Umbilical cord (tissue), 2 donors: ENCODE measurements around the gene ZSWIM3. TPM values are rescaled to one million over a fixed set of nuclear protein-coding genes. Genes with fewer than 3 reads are reported as not detected.
A peak's percentile ranks its signal among the peaks of the same experiment; 100 is the strongest.
"Not testable (repeated sequence)": the region's sequence is repeated elsewhere in the genome, so short reads cannot be mapped to it uniquely, and the experiment has no call there.

Experiments used
- DNase-seq: peaks from one replicate; pipeline ENCODE4 v3.0.0-alpha.2; 2015; ENCODE audit warnings: low spot score
- total RNA-seq: library from RNA; depleted of rRNA; stranded (reverse); fragments of >200 nt; gene quantifications from one replicate; pipeline ENCODE4 v1.2.3, GENCODE V29; 2014; ENCODE audit warnings: low replicate concordance; ENCODE audit not compliant: insufficient read depth

Gene ZSWIM3
- total RNA-seq, 1 donor from 2014 or later, result 7.7 TPM

GRCh38 chr20:45860560-45861220 lies 3.3 kb downstream of the ZSWIM3 start:
- DNase-seq, result no peak

- DNase-seq, result no peak
These were observed 4.0 kb downstream of the ZSWIM3 start for GRCh38 chr20:45861221-45862075.

GRCh38 chr20:45863543-45864470 lies 6.4 kb downstream of the ZSWIM3 start:
- DNase-seq, result no peak

GRCh38 chr20:45866454-45866853 lies 9.0 kb downstream of the ZSWIM3 start:
- DNase-seq, result no peak

DNA sequence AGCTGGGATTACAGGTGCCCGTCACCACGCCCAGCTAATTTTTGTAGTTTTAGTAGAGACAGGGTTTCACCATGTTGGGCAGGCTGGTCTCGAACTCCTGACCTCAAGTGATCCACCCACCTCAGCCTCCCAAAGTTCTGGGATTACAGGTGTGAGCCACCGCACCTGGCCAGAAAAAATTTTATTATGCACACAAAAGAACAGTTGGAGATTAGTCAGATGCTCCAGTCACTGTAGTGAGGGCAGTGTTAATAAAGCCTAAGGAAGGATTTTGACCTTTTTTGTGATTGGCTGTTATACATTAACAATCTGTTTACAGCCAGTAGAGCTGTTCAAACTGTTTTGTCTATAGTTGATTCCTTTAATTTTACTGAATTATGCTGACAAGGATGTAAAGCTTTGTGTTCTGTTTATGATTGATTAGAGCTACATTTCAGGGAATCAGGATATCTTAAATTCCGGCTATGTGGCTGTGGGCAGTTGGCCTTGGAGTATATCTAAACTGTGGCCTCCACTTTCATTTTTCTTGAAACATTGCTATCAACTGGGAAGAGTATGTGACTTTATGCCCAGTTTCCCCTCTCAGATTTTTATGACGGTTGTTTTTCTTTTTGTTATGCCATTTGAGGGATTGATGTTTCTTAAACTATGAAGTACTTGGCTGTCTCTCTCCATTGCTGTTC lies 9.9 kb downstream of the ZSWIM3 start:
- no peak for DNase-seq

- DNase-seq, result no peak
These were observed 10.4 kb downstream of the ZSWIM3 start for GRCh38 chr20:45867819-45868176.

DNA sequence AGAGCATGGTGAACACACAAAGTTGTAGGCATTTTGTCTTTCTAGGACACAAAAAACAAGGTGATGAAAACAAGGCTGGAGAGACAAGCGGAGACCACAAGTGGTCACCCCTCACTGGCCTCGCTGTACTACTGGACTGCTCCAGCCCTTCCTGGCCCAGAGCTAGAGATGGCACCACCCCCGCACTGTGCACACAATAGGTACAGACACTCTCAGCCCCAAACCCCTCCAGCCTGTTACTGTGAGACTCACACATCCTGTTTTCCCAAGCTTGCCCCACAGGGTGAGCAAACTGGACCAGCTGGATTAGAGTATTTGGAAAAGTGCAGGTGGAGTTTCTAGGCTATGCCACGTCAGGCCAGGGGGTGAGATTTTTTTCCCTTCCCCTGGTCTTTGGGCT lies 15.2 kb downstream of the ZSWIM3 start:
- no peak for DNase-seq

DNA sequence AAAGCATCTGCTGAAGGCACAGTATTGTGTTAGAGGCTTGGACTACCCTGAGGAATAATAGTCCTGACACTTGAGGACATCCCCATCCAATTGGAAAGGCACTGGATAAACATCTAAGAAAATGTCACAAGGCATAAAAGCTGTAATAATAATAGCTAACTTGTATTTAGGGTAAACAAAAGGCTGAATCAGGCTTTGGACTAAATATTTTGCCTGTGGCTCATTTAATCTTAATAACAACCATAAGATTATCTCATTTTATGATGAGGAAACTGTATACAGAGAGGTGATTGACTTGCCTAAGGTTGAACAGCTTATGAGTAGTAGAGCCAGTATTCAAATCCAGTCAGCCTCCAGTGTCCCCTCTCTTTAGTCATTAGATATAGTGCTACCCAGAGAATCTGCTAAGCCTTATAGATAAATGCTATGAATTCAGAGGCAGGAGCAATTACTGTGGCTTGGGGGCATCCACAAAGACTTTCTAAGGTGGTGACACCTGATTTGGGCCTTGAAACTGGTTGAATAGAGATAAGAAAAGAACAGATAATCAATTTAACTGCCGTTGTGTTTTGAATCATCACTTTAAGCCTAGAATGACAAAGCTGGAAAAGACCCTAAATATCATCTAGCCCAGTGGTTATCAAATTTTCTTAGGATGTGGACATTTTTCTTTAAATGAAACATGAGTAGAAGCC lies 16.1 kb downstream of the ZSWIM3 start:
- no peak for DNase-seq

DNA sequence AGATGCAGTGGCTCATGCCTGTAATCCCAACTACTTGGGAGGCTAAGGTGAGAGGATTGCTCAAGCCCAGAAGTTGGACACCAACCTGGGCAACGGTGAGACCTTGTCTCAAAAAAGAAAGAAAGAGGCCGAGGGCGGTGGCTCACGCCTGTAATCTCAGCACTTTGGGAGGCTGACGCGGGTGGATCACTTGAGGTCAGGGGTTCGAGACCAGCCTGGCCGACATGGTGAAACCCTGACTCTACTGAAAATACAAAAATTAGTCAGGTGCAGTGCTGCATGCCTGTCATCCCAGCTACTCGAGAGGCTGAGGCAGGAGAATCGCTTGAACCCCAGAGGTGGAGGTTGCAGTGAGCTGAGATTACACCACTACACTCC lies 16.7 kb downstream of the ZSWIM3 start:
- not testable (repeated sequence) for DNase-seq

- no peak for DNase-seq
These were observed 17.2 kb downstream of the ZSWIM3 start for GRCh38 chr20:45874576-45874975.

DNA sequence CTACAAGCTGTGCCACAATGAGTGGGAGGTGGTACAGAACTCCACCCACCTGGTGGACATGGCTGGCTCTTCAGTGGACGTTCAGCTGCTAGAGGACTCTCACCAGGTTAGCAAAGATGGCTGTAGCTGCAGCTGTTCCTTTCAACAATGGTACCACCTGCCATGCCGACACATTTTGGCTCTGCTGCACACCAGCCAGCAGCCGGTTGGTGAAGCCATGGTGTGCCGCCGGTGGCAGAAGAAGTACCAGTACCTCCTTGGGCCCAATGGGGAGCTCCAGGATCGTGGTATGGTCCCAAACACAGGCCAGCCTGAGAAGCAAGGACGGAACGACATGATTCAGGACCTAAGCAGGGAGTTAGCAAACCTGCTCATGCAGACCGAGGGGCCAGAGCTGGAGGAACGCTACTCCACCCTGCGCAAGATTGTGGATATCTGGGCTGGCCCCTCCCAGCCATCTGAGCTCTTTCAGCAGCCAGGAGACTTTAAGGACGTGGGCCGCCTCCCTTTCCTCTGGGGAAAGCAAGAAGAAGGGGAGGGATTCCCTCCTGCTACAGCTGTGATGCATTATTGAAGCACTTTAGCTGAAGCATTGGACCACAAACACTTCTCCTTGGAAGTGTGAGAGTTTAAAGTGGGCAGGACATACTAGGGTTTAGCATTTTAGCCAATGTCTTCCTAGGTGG lies 20.8 kb downstream of the ZSWIM3 start:
- peak; percentile 36 for DNase-seq

- peak; percentile 100 for DNase-seq
These were observed 23.8 kb downstream of the ZSWIM3 start, which contains the start of gene ZSWIM1 for GRCh38 chr20:45880988-45881788. ZSWIM1 (plus strand) TSS chr20:45881227; CDS start chr20:45882593, 1,366 bp downstream.

GRCh38 chr20:45882469-45883099 lies 25.2 kb downstream of the ZSWIM3 start:
- no peak for DNase-seq

GRCh38 chr20:45883100-45883469 lies 25.7 kb downstream of the ZSWIM3 start:
- DNase-seq, result no peak

GRCh38 chr20:45886590-45887345 lies 29.4 kb downstream of the ZSWIM3 start:
- no peak for DNase-seq

DNA sequence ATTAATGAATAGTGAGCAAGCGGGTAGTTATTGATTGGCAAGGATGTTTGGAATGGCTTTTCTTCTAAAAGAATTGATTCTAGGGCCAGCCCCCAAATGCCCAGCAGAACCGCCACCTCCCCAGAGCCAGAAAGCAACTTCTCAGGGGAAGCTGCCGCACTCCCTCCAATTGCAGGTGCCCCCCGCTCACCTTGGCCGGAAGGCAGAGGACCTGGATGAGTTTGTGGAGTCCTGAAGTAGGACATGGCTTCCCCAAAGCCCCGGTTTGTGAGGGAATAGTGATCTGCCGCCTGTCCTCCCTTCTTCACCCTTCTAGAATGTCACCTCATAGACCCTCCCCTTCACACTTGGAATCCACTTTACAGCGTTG lies 29.9 kb downstream of the ZSWIM3 start, which contains the start of gene SPATA25:
Gene SPATA25, minus strand, starts transcription at position 277 of the 370 bp plus-strand sequence. Its CDS starts 32 bp downstream, at position 245.
- no peak for DNase-seq

- DNase-seq, result no peak
These were observed 31.3 kb downstream of the ZSWIM3 start for GRCh38 chr20:45888681-45889080.
